Nasal cavity respiratory epithelium epithelial cell of viscerocranial mucosa (primary cell): ENCODE measurements around the gene NETO1. TPM values are rescaled to one million over a fixed set of nuclear protein-coding genes. Genes with fewer than 3 reads are reported as not detected.

Source experiments
- total RNA-seq: library from RNA; depleted of rRNA; stranded (reverse); fragments of >200 nt; gene quantifications from 2 replicates; pipeline ENCODE4 v1.2.3, GENCODE V29; 2014

The NETO1 gene
- total RNA-seq = not detected in 2 replicates

GRCh38 chr18:72867746-72868584 is at the start of gene NETO1:
TSS of gene NETO1 (minus strand) at chr18:72867987. CDS start at chr18:72867291, 696 bp downstream.

